Stimulated activated naive CD4-positive, alpha-beta T cell (primary cell): ENCODE data around the gene HDLBP.

Experiments
- DNase-seq, 6 experiments: peaks; one replicate each; lab custom pipeline; 2025; lab: John Stamatoyannopoulos, UW

Gene HDLBP

DNA sequence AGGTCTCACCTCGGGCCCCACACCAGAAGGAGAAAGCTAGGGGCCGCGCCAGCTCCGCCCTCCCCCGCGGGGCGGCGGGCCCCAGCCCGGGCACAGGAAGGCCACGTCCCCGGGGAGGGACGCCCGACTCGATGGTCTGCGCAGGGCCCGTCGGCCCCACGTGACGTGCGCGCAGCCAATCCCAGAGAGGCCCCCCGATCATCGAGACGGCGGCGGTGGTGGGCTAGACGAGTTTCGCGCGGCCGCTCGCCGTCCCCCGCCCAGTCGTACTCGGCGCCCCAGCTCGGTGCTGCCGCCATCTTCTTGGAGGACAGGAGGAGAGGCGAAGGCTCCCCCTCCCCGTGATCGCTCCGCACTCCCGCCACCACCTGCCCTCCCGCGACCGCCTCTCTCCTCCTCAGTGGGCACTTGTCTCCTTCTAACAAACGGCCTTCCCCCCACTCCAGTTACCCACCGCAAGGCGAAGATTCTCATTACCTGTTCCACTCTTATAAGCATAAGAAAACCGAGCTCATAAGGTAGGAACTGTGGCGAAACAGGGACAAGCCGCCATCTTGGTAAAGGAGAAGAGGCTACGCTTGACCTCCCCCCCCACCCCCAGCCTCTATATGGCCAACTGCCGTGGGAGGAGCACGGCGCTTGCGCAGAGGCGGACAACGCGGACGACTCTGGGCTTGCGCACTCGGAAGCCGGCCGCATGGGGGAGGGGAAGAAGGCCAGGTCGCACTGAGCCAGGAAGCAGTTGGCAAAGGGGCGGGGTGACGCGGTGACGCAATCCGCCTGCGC is at the start of gene HDLBP:
Gene HDLBP (minus strand): TSS at position 580 of the 786 bp plus-strand sequence. CDS start 48,803 bp downstream, outside the sequence.
- DNase-seq: peak; percentile 99 to 100 (median 100)

GRCh38 chr2:241364781-241365180 is 49.3 kb upstream of the HDLBP start:
- no peak for DNase-seq

GRCh38 chr2:241363426-241363825 is 48.0 kb upstream of the HDLBP start:
- DNase-seq: no peak

- DNase-seq: no peak
These were observed 44.1 kb upstream of the HDLBP start for GRCh38 chr2:241359481-241360045.

DNA sequence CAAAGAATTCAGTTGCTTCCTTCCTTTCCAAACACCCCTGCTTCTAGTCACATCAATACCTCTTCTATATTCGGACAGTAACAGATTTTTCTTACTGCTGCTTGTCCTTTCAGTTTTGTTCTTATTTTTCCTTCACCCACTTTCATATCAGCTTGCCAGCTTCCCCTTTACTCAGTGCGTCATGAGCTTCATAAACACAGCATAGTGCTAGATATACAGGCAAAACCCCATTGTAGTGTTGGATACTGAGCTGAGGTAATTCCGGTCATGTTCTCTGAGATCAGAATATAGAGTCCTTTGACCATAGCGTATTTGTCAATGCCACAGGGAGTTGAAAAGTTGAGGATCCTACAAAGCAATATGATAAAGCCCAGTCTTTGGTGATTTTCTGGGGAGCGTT is 43.0 kb upstream of the HDLBP start:
- no peak for DNase-seq

- DNase-seq: no peak
These were observed 42.1 kb upstream of the HDLBP start for GRCh38 chr2:241357531-241357930.

DNA sequence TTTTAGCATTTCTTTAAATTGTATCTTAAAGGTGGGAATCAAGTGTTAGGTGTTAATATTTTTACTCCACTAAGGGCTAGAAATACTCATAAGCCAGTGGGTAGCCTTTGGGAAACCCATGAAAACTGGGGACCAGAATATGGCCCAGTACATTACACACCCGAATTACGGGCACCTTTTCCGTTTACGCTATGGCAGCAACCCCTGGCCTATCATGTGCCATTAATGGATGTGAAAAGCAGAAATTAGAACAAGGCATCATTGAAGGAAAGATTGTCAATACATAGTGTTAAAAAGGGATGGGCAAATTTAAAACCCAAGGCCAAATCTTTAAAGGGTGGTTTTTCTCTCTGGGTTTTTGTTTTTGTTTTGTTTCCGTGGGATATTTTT is 41.4 kb upstream of the HDLBP start:
- DNase-seq: no peak

- peak; percentile 91 to 98 (median 96) for DNase-seq
These were observed 40.8 kb upstream of the HDLBP start, which contains the start of gene FARP2 for GRCh38 chr2:241355983-241356870. FARP2 (plus strand) TSS chr2:241356285; CDS start chr2:241373108, 16,823 bp downstream.

- peak; percentile 65 to 84 (median 72) for DNase-seq
These were observed 39.5 kb upstream of the HDLBP start for GRCh38 chr2:241354668-241355658.

- no peak for DNase-seq
These were observed 36.8 kb upstream of the HDLBP start for GRCh38 chr2:241352227-241352626.

GRCh38 chr2:241351640-241352031 is 36.2 kb upstream of the HDLBP start:
- no peak for DNase-seq

- DNase-seq: no peak
These were observed 35.6 kb upstream of the HDLBP start for GRCh38 chr2:241350878-241351639.

DNA sequence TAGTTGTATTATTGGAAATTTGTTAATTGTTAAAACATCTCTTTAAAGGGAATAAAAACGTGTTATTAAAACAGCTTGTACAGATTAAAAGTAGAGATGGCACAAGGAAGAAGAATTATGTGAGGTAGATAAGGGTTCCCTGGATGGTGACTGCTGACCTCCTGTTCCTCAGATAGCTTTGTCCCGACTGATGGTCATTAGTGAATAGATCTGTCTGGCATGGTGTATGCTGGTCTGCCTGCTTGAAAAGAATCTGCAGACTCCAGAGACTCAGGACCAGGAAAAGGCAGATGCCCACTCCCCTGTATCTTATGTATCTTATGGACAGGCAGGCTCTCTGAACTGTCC is 35.0 kb upstream of the HDLBP start:
- DNase-seq: no peak

GRCh38 chr2:241349941-241350340 is 34.5 kb upstream of the HDLBP start:
- no peak for DNase-seq

DNA sequence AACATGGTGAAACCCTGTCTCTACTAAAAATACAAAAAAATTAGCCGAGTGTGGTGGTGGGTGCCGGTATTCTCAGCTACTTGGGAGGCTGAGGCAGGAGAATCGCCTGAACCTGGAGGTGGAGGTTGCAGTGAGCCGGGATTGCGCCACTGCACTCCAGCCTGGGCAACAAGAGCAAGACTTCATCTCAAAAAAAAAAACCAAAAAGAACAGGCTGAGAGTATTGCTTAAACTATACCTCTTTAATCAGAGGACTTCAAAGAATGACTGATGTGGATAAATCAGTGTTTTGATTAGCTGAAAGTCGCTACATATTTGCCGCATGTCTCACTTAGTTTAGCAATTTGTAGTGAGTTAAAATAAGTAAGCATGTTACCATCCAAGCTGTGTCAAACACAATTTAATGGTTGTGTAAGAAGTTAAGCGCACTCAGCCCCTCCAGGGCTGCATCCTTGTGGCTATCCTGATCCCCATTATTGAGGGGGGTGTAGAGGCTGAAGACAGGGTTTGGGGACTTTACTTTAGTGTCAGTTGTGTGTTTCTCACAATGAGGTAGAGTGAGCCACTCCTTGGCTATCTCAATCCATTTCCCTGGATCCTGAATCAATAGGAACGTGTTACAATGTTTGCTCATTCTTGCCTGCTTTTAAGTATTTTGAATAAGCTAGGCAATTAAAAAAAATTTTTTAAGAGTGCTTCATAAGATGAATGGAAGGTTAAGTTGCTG is 29.6 kb upstream of the HDLBP start:
- no peak for DNase-seq

DNA sequence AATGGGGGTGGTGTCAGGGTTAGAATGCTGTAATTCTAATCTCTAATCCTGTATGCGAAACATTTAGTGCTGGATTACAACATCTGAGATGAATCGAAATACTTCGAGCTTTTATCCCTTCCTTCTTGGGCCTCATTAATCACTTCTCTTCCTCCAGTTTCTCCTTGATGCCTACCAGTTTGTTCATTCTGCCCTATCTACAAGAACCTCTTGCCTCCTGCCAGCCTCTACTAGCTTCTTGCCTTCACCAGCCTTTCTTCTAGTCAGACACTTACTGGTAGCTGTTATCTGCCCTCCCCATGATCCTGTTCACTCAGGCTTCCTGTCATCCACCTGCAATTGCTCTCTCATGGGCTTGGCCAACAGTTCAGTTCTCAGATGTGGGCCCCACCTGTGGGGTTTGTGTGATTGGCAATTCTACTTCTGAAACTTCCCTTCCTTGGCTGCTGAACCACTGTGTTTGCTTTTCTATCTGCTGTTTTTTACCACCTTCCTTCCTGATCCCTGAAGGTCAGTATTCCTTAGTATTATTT is 25.2 kb upstream of the HDLBP start:
- peak in 3 of 6 experiments; percentile 6 to 26 (median 21) for DNase-seq

DNA sequence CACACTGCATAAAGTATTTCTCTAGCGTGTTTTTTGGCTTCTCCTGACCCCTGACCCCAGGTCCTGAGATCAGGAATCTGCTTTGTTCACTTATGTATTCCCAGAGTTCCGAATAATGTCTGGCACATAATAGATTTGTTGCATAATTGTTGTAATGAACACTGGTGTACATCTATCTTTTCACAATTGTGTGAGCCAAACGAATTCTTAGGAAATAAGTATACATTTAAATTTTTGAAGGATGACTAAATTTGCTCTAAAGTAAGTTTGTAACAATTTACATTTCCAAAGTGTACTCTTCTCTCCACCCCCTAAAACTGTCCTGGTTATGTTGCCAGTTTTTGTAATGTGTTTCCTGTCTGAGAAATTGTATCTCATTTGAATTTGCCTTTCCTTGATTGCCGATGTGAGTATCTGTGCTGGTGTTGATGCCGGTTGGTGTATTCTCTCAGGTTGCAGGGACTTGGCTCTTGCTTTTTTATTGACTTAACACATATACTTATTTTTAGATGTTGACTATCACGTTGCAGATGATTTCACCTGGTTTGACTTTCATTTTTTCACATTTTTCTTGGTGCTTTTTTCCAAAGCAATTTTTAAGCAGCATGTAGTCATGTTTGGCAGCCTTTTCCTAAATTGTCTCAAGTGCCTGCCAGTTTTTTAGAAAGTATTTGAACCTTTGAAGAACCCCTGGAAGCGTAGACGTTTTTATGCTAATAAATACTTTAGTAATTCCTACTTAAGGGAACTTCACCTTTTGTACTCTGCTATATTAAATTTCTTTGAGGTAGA is 24.6 kb upstream of the HDLBP start:
- no peak for DNase-seq

DNA sequence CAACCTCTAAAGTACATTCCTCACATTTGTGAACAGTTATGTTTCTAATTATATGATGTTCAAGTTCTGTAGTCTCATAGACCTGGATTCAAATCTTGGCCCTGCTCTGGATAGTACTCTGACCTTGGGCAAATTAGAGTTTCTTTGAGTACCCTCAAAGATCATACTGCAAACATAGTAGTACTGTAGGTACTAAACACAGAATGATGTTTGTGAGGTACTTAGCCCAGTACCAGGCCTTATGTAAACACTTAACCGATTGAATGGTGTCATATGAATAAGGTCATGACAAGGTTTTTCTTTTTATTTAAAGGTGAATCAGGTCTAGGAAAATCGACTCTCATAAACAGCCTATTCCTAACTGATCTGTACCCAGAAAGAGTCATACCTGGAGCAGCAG is 19.3 kb upstream of the HDLBP start:
- no peak for DNase-seq

DNA sequence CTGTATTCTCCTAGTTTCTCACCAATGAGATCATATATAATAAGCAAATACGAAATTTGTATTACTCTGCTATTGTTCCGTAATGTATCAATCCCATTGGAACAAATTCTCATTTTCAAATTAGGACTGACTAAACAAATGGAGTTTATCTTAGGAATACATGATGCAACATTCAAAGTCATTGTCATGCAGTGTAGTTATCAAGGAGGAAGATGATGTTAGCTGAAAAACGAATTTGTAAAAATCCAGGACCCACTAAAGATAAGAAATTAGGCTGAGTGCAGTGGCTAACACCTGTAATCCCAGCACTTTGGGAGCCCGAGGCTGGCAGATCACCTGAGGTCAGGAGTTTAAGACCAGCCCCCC is 15.1 kb upstream of the HDLBP start:
- no peak for DNase-seq
